Activated T-cell treated with anti-CD3 and anti-CD28 coated beads for 48 hours (primary cell): ENCODE results near the gene TIMM21.
A peak's percentile ranks its signal among the peaks of the same experiment; 100 is the strongest.

Source experiments
- DNase-seq: peaks from one replicate; pipeline ENCODE4 v3.0.0-alpha.2; 2020; ENCODE audit warnings: low read depth

TIMM21 gene

GRCh38 chr18:74147779-74148542 lies at the start of gene TIMM21, which contains the start of gene FBXO15:
Gene TIMM21 (plus strand): TSS chr18:74148523. CDS start chr18:74148809, 286 bp downstream.
Gene FBXO15 (minus strand): TSS chr18:74147834. CDS start chr18:74147785, 49 bp downstream.
- peak; percentile 94 for DNase-seq

GRCh38 chr18:74108460-74108859 lies 39.9 kb upstream of the TIMM21 start:
- DNase-seq, result no peak

- DNase-seq, result no peak
Measured at GRCh38 chr18:74110149-74110548, 38.2 kb upstream of the TIMM21 start.

GRCh38 chr18:74110976-74111375 lies 37.3 kb upstream of the TIMM21 start:
- DNase-seq, result no peak

- DNase-seq, result no peak
Measured at GRCh38 chr18:74113711-74114110, 34.6 kb upstream of the TIMM21 start.

GRCh38 chr18:74114116-74114515 lies 34.2 kb upstream of the TIMM21 start:
- DNase-seq, result no peak

GRCh38 chr18:74115046-74115445 lies 33.3 kb upstream of the TIMM21 start:
- no peak for DNase-seq

- no peak for DNase-seq
Measured at GRCh38 chr18:74116633-74117554, 31.4 kb upstream of the TIMM21 start.

GRCh38 chr18:74123200-74123599 lies 25.1 kb upstream of the TIMM21 start:
- DNase-seq, result no peak

GRCh38 chr18:74124642-74125041 lies 23.7 kb upstream of the TIMM21 start:
- DNase-seq, result no peak

- DNase-seq, result no peak
Measured at GRCh38 chr18:74126684-74127655, 21.4 kb upstream of the TIMM21 start.

GRCh38 chr18:74128159-74128558 lies 20.2 kb upstream of the TIMM21 start:
- no peak for DNase-seq

- no peak for DNase-seq
Measured at GRCh38 chr18:74131124-74131523, 17.2 kb upstream of the TIMM21 start.

GRCh38 chr18:74132201-74132600 lies 16.1 kb upstream of the TIMM21 start:
- DNase-seq, result no peak

GRCh38 chr18:74137920-74138538 lies 10.3 kb upstream of the TIMM21 start:
- DNase-seq, result no peak

GRCh38 chr18:74139411-74139810 lies 8.9 kb upstream of the TIMM21 start:
- DNase-seq, result no peak

GRCh38 chr18:74139888-74140287 lies 8.4 kb upstream of the TIMM21 start:
- peak; percentile 29 for DNase-seq

GRCh38 chr18:74140582-74140981 lies 7.7 kb upstream of the TIMM21 start:
- DNase-seq, result no peak

GRCh38 chr18:74141667-74142066 lies 6.7 kb upstream of the TIMM21 start:
- DNase-seq, result no peak

- DNase-seq, result no peak
Measured at GRCh38 chr18:74142252-74142651, 6.1 kb upstream of the TIMM21 start.

GRCh38 chr18:74146756-74147155 lies 1.6 kb upstream of the TIMM21 start:
- DNase-seq, result no peak

- DNase-seq, result no peak
Measured at GRCh38 chr18:74147491-74147778, 888 bp upstream of the TIMM21 start.
